GM19372 (cell line): ENCODE data around the gene GJD4.

Experiments used
- ATAC-seq: cut with Tn5 transposase; IDR thresholded peaks from one replicate; pipeline ENCODE4 v1.9.1; 2021; ENCODE audit warnings: mild to moderate bottlenecking, low read depth, moderate library complexity; ENCODE audit not compliant: unreplicated experiment

GJD4 gene

GRCh38 chr10:35605191-35605590, at the start of gene GJD4:
TSS of gene GJD4 (plus strand) at chr10:35605341. CDS start at chr10:35605568, 227 bp downstream.
- no peak for ATAC-seq

- ATAC-seq, result no peak
These were observed 48.9 kb upstream of the GJD4 start for GRCh38 chr10:35555962-35556930.

GRCh38 chr10:35558276-35558675, 46.9 kb upstream of the GJD4 start:
- no peak for ATAC-seq

- no peak for ATAC-seq
These were observed 45.7 kb upstream of the GJD4 start for GRCh38 chr10:35559416-35559815.

- no peak for ATAC-seq
These were observed 43.4 kb upstream of the GJD4 start for GRCh38 chr10:35561715-35562114.

- no peak for ATAC-seq
These were observed 42.7 kb upstream of the GJD4 start for GRCh38 chr10:35562427-35562826.

- peak; percentile 70 for ATAC-seq
These were observed 41.8 kb upstream of the GJD4 start for GRCh38 chr10:35563261-35563891.

GRCh38 chr10:35564341-35564968, 40.7 kb upstream of the GJD4 start:
- ATAC-seq, result no peak

- no peak for ATAC-seq
These were observed 39.5 kb upstream of the GJD4 start for GRCh38 chr10:35565602-35566081.

- ATAC-seq, result no peak
These were observed 37.2 kb upstream of the GJD4 start for GRCh38 chr10:35567951-35568350.

GRCh38 chr10:35568483-35569015, 36.6 kb upstream of the GJD4 start:
- ATAC-seq, result no peak

- ATAC-seq, result no peak
These were observed 35.9 kb upstream of the GJD4 start for GRCh38 chr10:35569111-35569707.

GRCh38 chr10:35569836-35570235, 35.3 kb upstream of the GJD4 start:
- ATAC-seq, result no peak

GRCh38 chr10:35570397-35570796, 34.7 kb upstream of the GJD4 start:
- ATAC-seq, result no peak

GRCh38 chr10:35572583-35572982, 32.6 kb upstream of the GJD4 start:
- no peak for ATAC-seq

GRCh38 chr10:35573796-35574195, 31.3 kb upstream of the GJD4 start:
- ATAC-seq, result no peak

GRCh38 chr10:35574924-35575352, 30.2 kb upstream of the GJD4 start:
- no peak for ATAC-seq

GRCh38 chr10:35575640-35576039, 29.5 kb upstream of the GJD4 start:
- ATAC-seq, result no peak

GRCh38 chr10:35576730-35577129, 28.4 kb upstream of the GJD4 start:
- ATAC-seq, result no peak

- ATAC-seq, result no peak
These were observed 27.1 kb upstream of the GJD4 start for GRCh38 chr10:35577926-35578617.
